Coronary artery (tissue), 2 donors: ENCODE measurements around the gene PADI2.

Experiments used
- DNase-seq: peaks from one replicate; pipeline ENCODE4 v3.0.0-alpha.2; 2017; ENCODE audit warnings: low spot score
- H3K27ac ChIP-seq, 2 donors: fragments of 200-600 bp; sonication (generic); one replicate each; pipeline ENCODE4 v1.5.1; 2016 to 2019
- H3K4me3 ChIP-seq: fragments of 200-600 bp; sonication (generic); 2 replicates; pipeline ENCODE4 v1.5.1; 2016; ENCODE audit warnings: mild to moderate bottlenecking, moderate library complexity
- CTCF ChIP-seq: fragments of 200-600 bp; sonication (generic); IDR thresholded peaks from one replicate; pipeline ENCODE4 v1.5.1; 2019; ENCODE audit warnings: antibody characterized with exemption

Gene PADI2

DNA sequence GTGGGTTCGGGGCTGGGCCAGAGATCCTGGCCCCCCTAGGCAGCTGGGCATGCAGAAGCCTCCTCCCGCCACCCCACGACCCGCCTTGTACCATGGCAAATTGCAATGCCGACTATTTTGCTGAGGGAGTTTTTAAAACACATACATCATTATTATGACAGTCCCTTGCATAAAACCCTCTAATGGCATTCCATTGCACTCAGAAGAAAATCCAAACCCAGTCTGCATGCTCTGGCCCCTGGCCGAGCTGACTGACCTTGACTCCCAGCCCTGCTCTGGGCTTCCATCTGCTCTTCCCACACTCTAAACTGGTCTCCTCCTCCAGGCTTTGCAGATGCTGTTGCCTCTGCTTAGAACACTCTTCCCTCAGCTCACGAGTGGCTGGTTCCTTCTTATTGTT lies 28.0 kb downstream of the PADI2 start:
- TF ChIP-seq CTCF = no peak
- Histone ChIP-seq H3K27ac (no peak overlapping the region), H3K4me3 (no peak overlapping the region)
- no peak for DNase-seq

DNA sequence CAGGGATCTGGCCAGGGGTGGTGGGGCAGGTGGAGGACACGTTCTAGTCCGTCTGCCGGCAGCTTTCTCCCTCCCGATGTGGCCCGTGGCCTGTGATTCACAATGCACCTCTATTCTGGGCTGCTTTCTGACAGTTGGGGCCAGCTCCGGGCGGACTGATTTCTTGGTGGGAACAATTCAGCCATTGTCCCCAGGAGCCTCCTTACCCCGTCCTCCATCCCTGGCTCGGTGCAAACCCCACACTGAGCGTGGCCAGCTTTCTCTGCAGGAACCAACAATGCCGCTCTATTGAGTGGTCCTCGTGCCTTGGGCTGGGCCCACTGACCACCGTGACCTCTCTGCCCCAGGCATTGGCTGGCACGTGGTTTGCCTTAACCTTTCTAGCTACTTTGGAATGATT lies 29.7 kb downstream of the PADI2 start:
- Histone ChIP-seq H3K27ac (no peak overlapping the region), H3K4me3 (no peak overlapping the region)
- no peak for DNase-seq
- no peak for TF ChIP-seq CTCF

GRCh38 chr1:17086751-17087150 lies 32.5 kb downstream of the PADI2 start:
- no peak overlapping the region for H3K4me3 ChIP-seq
- no peak for TF ChIP-seq CTCF
- DNase-seq = no peak
- no peak overlapping the region for H3K27ac ChIP-seq

- TF ChIP-seq CTCF = no peak
- H3K27ac ChIP-seq = no peak overlapping the region
- no peak overlapping the region for H3K4me3 ChIP-seq
- DNase-seq = no peak
Measured at GRCh38 chr1:17084787-17085186, 34.5 kb downstream of the PADI2 start.

DNA sequence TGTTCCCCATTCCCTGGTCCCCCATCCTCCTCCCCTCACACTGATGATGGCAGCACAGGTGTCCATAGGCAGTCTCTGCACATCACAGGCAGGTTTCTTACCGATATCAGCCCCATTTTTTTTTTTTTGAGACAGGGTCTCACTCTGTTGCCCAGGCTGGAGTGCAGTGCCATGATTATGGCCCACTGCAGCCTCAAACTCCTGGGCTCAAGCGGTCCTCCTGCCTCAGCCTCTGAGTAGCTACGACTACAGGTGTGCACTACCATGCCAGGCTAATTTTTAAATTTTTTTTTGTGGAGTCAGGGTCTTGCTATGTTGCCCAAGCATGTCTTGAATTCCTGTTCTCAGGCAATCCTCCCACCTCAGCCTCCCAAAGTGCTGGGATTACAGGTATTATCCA lies 36.5 kb downstream of the PADI2 start:
- no peak for TF ChIP-seq CTCF
- H3K27ac ChIP-seq = no peak overlapping the region
- H3K4me3 ChIP-seq = no peak overlapping the region
- no peak for DNase-seq

DNA sequence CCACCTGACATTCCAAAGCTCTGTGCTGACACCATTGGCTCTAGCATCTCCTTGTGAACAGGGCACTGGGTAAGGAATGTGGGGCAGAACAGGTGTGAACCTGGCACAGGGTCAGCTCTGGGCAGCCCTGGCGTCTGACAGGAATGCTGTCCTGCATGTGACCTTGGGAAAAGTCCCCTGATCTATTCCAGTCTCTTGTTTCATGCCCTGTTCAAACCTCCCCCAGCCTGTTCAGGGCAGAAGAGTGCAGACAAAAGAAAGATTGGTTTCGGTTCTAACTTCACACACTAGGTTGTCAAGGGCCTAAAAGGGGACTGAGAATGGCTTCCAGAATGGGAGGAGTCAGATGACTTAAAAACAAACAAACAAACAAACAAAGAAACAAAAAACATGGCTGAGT lies 37.8 kb downstream of the PADI2 start:
- DNase-seq = no peak
- Histone ChIP-seq H3K4me3 (no peak overlapping the region), H3K27ac (no peak overlapping the region)
- no peak for TF ChIP-seq CTCF

GRCh38 chr1:17080880-17081279 lies 38.4 kb downstream of the PADI2 start:
- Histone ChIP-seq H3K27ac (no peak overlapping the region), H3K4me3 (no peak overlapping the region)
- no peak for TF ChIP-seq CTCF
- no peak for DNase-seq
